HEK293 (cell line): ENCODE data around the gene CTAGE9.

Experiments
- CTCF ChIA-PET: fragments of 350-600 bp; formaldehyde crosslinking; extraction: SDS; loops from one replicate; lab custom pipeline; 2021; ENCODE audit warnings: antibody characterized with exemption; lab: Yijun Ruan, JAX
- POLR2A ChIA-PET: fragments of 300-600 bp; formaldehyde crosslinking; extraction: SDS; loops from one replicate; lab custom pipeline; 2020; ENCODE audit warnings: antibody characterized with exemption, inconsistent platforms; lab: Yijun Ruan, JAX
- H3K27ac ChIP-seq: fragments of 200-500 bp; sonication (Bioruptor generic); 2 replicates; pipeline ENCODE4 v1.5.1; 2014; ENCODE audit warnings: low read depth, low read length, control low read depth, inconsistent platforms; ENCODE audit errors: extremely low read depth
- H3K36me3 ChIP-seq, 2 experiments: fragments of 200-500 bp in 1 of 2; sonication (Bioruptor generic) in 1 of 2; 1 replicate in 1 of 2; 2 replicates in 1 of 2; pipeline ENCODE4 v1.5.1; 2014 to 2017; ENCODE audit warnings: inconsistent platforms in 2 of 2, low read length in 2 of 2; ENCODE audit not compliant: control insufficient read depth in 2 of 2, insufficient read depth in 1 of 2
- H3K4me1 ChIP-seq: fragments of 200-500 bp; sonication (Bioruptor generic); 2 replicates; pipeline ENCODE4 v1.5.1; 2014; ENCODE audit warnings: mild to moderate bottlenecking, low read length, inconsistent platforms; ENCODE audit not compliant: control insufficient read depth, insufficient read depth
- H3K4me3 ChIP-seq: 2 replicates; pipeline ENCODE4 v1.5.1; 2011; ENCODE audit warnings: low read depth, mild to moderate bottlenecking, control low read depth, low read length, moderate library complexity
- H3K9me3 ChIP-seq: fragments of 200-500 bp; sonication (Bioruptor generic); 2 replicates; pipeline ENCODE4 v1.5.1; 2014; ENCODE audit warnings: low read depth, low read length, inconsistent platforms; ENCODE audit not compliant: control insufficient read depth, insufficient read depth
- ATF2 ChIP-seq: fragments of 450-650 bp; formaldehyde crosslinking; IDR thresholded peaks from 2 replicates; pipeline ENCODE4 v1.5.1; 2016; ENCODE audit warnings: missing biosample characterization, missing genetic modification characterization, low read depth
- FEZF1 ChIP-seq: fragments of 450-650 bp; formaldehyde crosslinking; IDR thresholded peaks from 2 replicates; pipeline ENCODE4 v1.5.1; 2016; ENCODE audit warnings: missing biosample characterization, missing genetic modification characterization
- GLI4 ChIP-seq: fragments of 450-650 bp; formaldehyde crosslinking; IDR thresholded peaks from 2 replicates; pipeline ENCODE4 v1.5.1; 2016; ENCODE audit warnings: missing biosample characterization, missing genetic modification characterization
- IKZF3 ChIP-seq: fragments of 450-650 bp; IDR thresholded peaks from 2 replicates; pipeline ENCODE4 v1.5.0; 2018; ENCODE audit warnings: missing biosample characterization, mild to moderate bottlenecking, missing genetic modification characterization, moderate library complexity
- KLF1 ChIP-seq: fragments of 450-650 bp; formaldehyde crosslinking; IDR thresholded peaks from 2 replicates; pipeline ENCODE4 v1.5.1; 2016; ENCODE audit warnings: missing biosample characterization, missing genetic modification characterization
- KLF10 ChIP-seq: fragments of 450-650 bp; IDR thresholded peaks from 2 replicates; pipeline ENCODE4 v1.5.1; 2018; ENCODE audit warnings: missing biosample characterization, mild to moderate bottlenecking, missing genetic modification characterization
- KLF16 ChIP-seq: fragments of 450-650 bp; formaldehyde crosslinking; IDR thresholded peaks from 2 replicates; pipeline ENCODE4 v1.5.1; 2017; ENCODE audit warnings: missing biosample characterization, missing genetic modification characterization
- MEIS1 ChIP-seq: sonication (generic); formaldehyde crosslinking; IDR thresholded peaks from 2 replicates; pipeline ENCODE4 v1.8.1; 2022; ENCODE audit warnings: missing genetic modification reagents, mild to moderate bottlenecking, borderline replicate concordance
- PRDM1 ChIP-seq: fragments of 450-650 bp; formaldehyde crosslinking; IDR thresholded peaks from 2 replicates; pipeline ENCODE4; 2016; ENCODE audit warnings: missing biosample characterization, missing genetic modification characterization
- PRDM10 ChIP-seq: fragments of 450-650 bp; formaldehyde crosslinking; IDR thresholded peaks from 2 replicates; pipeline ENCODE4 v1.5.1; 2016; ENCODE audit warnings: missing biosample characterization, missing genetic modification characterization
- REPIN1 ChIP-seq: fragments of 450-650 bp; formaldehyde crosslinking; IDR thresholded peaks from 2 replicates; pipeline ENCODE4 v1.5.1; 2017; ENCODE audit warnings: missing biosample characterization, missing genetic modification characterization, low read depth
- SP3 ChIP-seq: fragments of 450-650 bp; formaldehyde crosslinking; IDR thresholded peaks from 2 replicates; pipeline ENCODE4 v1.5.1; 2016; ENCODE audit warnings: missing biosample characterization, missing genetic modification characterization
- TCF7L2 ChIP-seq: IDR thresholded peaks from 2 replicates; pipeline ENCODE4 v1.6.1; 2011; ENCODE audit warnings: low read depth, mild to moderate bottlenecking, inconsistent platforms, low read length, moderate library complexity, borderline replicate concordance
- ZFP37 ChIP-seq: fragments of 450-650 bp; formaldehyde crosslinking; IDR thresholded peaks from 2 replicates; pipeline ENCODE4 v1.5.1; 2016; ENCODE audit warnings: missing biosample characterization, missing genetic modification characterization
- ZNF16 ChIP-seq: fragments of 450-650 bp; formaldehyde crosslinking; IDR thresholded peaks from 2 replicates; pipeline ENCODE4 v1.5.1; 2016; ENCODE audit warnings: low read depth, missing biosample characterization, missing genetic modification characterization
- ZNF174 ChIP-seq: fragments of 450-650 bp; formaldehyde crosslinking; IDR thresholded peaks from 2 replicates; pipeline ENCODE4 v1.5.0; 2017; ENCODE audit warnings: missing biosample characterization, mild to moderate bottlenecking, missing genetic modification characterization
- ZNF274 ChIP-seq, 2 experiments: fragments of 200-500 bp in 1 of 2; fragments of 450-650 bp in 1 of 2; sonication (Bioruptor generic) in 1 of 2; formaldehyde crosslinking in 1 of 2; IDR thresholded peaks; 2 replicates each; pipeline versions ENCODE4 v1.5.1 to v1.6.1; 2014 to 2016; ENCODE audit warnings: borderline replicate concordance in 1 of 2, inconsistent platforms in 1 of 2, low read length in 1 of 2, missing biosample characterization in 1 of 2, missing genetic modification characterization in 1 of 2
- ZNF398 ChIP-seq: fragments of 450-650 bp; formaldehyde crosslinking; IDR thresholded peaks from 2 replicates; pipeline ENCODE4 v1.5.1; 2017; ENCODE audit warnings: missing biosample characterization, missing genetic modification characterization
- ZNF426 ChIP-seq: fragments of 450-650 bp; formaldehyde crosslinking; IDR thresholded peaks from 2 replicates; pipeline ENCODE4 v1.5.1; 2017; ENCODE audit warnings: missing biosample characterization, missing genetic modification characterization, mild to moderate bottlenecking, inconsistent platforms, moderate library complexity
- ZNF521 ChIP-seq: fragments of 450-650 bp; formaldehyde crosslinking; IDR thresholded peaks from 2 replicates; pipeline ENCODE4 v1.5.1; 2017; ENCODE audit warnings: missing biosample characterization, mild to moderate bottlenecking, missing genetic modification characterization
- ZNF529 ChIP-seq: fragments of 450-650 bp; formaldehyde crosslinking; IDR thresholded peaks from 2 replicates; pipeline ENCODE4 v1.5.1; 2017; ENCODE audit warnings: missing genetic modification characterization, missing biosample characterization; ENCODE audit not compliant: insufficient replicate concordance
- ZNF600 ChIP-seq: fragments of 450-650 bp; formaldehyde crosslinking; IDR thresholded peaks from 2 replicates; pipeline ENCODE4 v1.5.1; 2016; ENCODE audit warnings: missing biosample characterization, missing genetic modification characterization
- ZNF621 ChIP-seq: fragments of 450-650 bp; formaldehyde crosslinking; IDR thresholded peaks from 2 replicates; pipeline ENCODE4 v1.5.1; 2017; ENCODE audit warnings: missing biosample characterization, missing genetic modification characterization
- ZNF692 ChIP-seq: fragments of 450-650 bp; formaldehyde crosslinking; IDR thresholded peaks from 2 replicates; pipeline ENCODE4 v1.5.1; 2016; ENCODE audit warnings: missing biosample characterization, missing genetic modification characterization
- ZNF768 ChIP-seq: fragments of 450-650 bp; formaldehyde crosslinking; IDR thresholded peaks from 2 replicates; pipeline ENCODE4 v1.5.1; 2018; ENCODE audit warnings: missing biosample characterization, mild to moderate bottlenecking, missing genetic modification characterization
- ZNF791 ChIP-seq: fragments of 450-650 bp; formaldehyde crosslinking; IDR thresholded peaks from 2 replicates; pipeline ENCODE4 v1.5.1; 2016; ENCODE audit warnings: missing biosample characterization, missing genetic modification characterization
- ZSCAN16 ChIP-seq: fragments of 450-650 bp; formaldehyde crosslinking; IDR thresholded peaks from 2 replicates; pipeline ENCODE4 v1.5.1; 2016; ENCODE audit warnings: missing biosample characterization, missing genetic modification characterization

The CTAGE9 gene

GRCh38 chr6:131727467-131727866, 16.6 kb upstream of the CTAGE9 start:
- H3K9me3 ChIP-seq = no peaks in the 10 kb centered on the region
- no peaks in the 10 kb centered on the region for H3K4me1 ChIP-seq
- H3K36me3 ChIP-seq = no peaks in the 10 kb centered on the region
- H3K4me3 ChIP-seq = no peak overlapping the region
- H3K27ac ChIP-seq = no peak overlapping the region
- POLR2A ChIA-PET = no interaction called here
- TF ChIP-seq ZNF16 (no peak), ZNF398 (tag by site-specific recombination) (no peak), KLF16 (tag by site-specific recombination) (no peak), ATF2 (no peak), REPIN1 (no peak), PRDM1 (tag by site-specific recombination) (no peak), FEZF1 (tag by site-specific recombination) (no peak), ZNF768 (tag by site-specific recombination) (no peak), ZNF529 (tag by site-specific recombination) (no peak), ZFP37 (tag by site-specific recombination) (no peak), MEIS1 (CRISPR knock-in tag) (no peak), ZSCAN16 (tag by site-specific recombination) (no peak), ZNF521 (tag by site-specific recombination) (no peak), ZNF692 (tag by site-specific recombination) (no peak), ZNF600 (no peak), ZNF791 (tag by site-specific recombination) (no peak), ZNF174 (tag by site-specific recombination) (no peak)
- CTCF ChIA-PET = interaction anchor here (0.7 to 3.2 kb wide), 5 partner anchors 33 to 552 kb away, joined by 3 to 18 read pairs (median 4); no protein-coding TSS in a partner anchor

GRCh38 chr6:131724114-131724513, 13.3 kb upstream of the CTAGE9 start:
- H3K27ac ChIP-seq = no peak overlapping the region
- H3K9me3 ChIP-seq = no peaks in the 10 kb centered on the region
- H3K36me3 ChIP-seq = no peaks in the 10 kb centered on the region
- H3K4me1 ChIP-seq = no peaks in the 10 kb centered on the region
- H3K4me3 ChIP-seq = no peak overlapping the region
- ChIA-PET CTCF (interaction anchor here (0.7 kb wide), 1 partner anchor 29 kb away, joined by 3 read pairs; no protein-coding TSS in a partner anchor), POLR2A (no interaction called here)
- no peak for TF ChIP-seq PRDM10 (tag by site-specific recombination)
- TF ChIP-seq IKZF3 (tag by site-specific recombination) = no peak
- TF ChIP-seq TCF7L2 = no peak
- TF ChIP-seq ZNF426 = no peak
- TF ChIP-seq FEZF1 (tag by site-specific recombination) = no peak
- no peak for TF ChIP-seq KLF10 (tag by site-specific recombination)
- no peak for TF ChIP-seq ATF2
- no peak for TF ChIP-seq ZNF274 (IDR thresholded peaks at IDR 0.05; ENCODE audit: low read length)
- TF ChIP-seq ZNF274 (tag by site-specific recombination; IDR thresholded peaks at IDR 0.05; ENCODE audit: borderline replicate concordance) = no peak
- no peak for TF ChIP-seq GLI4 (tag by site-specific recombination)
- no peak for TF ChIP-seq SP3
- TF ChIP-seq ZNF16 = no peak
- TF ChIP-seq ZNF621 = no peak
- TF ChIP-seq KLF1 (tag by site-specific recombination) = no peak
